Stomach smooth muscle (tissue), 2 donors: ENCODE results near the gene MOK.

Source experiments
- H3K27ac ChIP-seq: one replicate; pipeline ENCODE4 v1.7.0; 2013; ENCODE audit warnings: mild to moderate bottlenecking, low read length, inconsistent platforms
- H3K27me3 ChIP-seq, 2 donors: one replicate each; pipeline ENCODE4 v1.7.0; 2013; ENCODE audit warnings: low read length in 2 of 2; ENCODE audit not compliant: insufficient read depth in 2 of 2, control insufficient read depth in 1 of 2
- H3K36me3 ChIP-seq, 2 donors: one replicate each; pipeline ENCODE4 v1.7.0; 2013; ENCODE audit warnings: low read length in 2 of 2; ENCODE audit not compliant: control insufficient read depth in 2 of 2, insufficient read depth in 2 of 2
- H3K4me1 ChIP-seq: one replicate; pipeline ENCODE4 v1.7.0; 2013; ENCODE audit warnings: low read length; ENCODE audit not compliant: control insufficient read depth, insufficient read depth
- H3K4me3 ChIP-seq, 2 donors: one replicate each; pipeline ENCODE4 v1.7.0; 2013; ENCODE audit warnings: low read length in 2 of 2
- H3K9ac ChIP-seq, 2 donors: one replicate each; pipeline ENCODE4 v1.7.0; 2013; ENCODE audit warnings: low read length in 2 of 2, mild to moderate bottlenecking in 1 of 2
- H3K9me3 ChIP-seq, 2 donors: one replicate each; pipeline ENCODE4 v1.7.0; 2013; ENCODE audit warnings: low read length in 2 of 2; ENCODE audit not compliant: control insufficient read depth in 2 of 2
- donor health status: healthy.
- donor health status: Pancreatic carcinoma.

MOK gene

DNA sequence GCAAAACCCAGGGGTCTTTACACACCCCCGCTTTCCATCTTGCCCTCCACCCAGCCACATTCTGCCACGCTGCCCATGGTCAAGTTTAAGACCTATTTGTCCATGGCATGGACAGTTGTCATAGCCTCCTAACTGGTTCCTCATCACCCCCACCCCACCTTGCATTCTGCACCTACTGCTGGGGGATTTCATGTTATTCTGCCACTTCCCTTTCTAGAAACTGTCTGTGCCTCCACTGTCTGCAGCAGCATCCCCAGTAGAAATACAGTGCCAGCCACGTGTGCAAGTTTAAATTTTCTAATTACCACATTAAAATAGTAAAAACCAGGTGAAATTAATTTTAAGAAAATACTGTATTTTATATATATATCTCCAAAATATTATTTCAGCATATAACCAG, 102.0 kb downstream of the MOK start:
- no peak overlapping the region for H3K27ac ChIP-seq
- no peaks in the 10 kb centered on the region for H3K27me3 ChIP-seq
- H3K9me3 ChIP-seq, result no peaks in the 10 kb centered on the region
- H3K9ac ChIP-seq, result no peak overlapping the region
- H3K4me1 ChIP-seq, result no peaks in the 10 kb centered on the region
- H3K4me3 ChIP-seq, result no peak overlapping the region
- peaks cover 8 to 28% of the 10 kb centered on the region in 2 donors for H3K36me3 ChIP-seq

DNA sequence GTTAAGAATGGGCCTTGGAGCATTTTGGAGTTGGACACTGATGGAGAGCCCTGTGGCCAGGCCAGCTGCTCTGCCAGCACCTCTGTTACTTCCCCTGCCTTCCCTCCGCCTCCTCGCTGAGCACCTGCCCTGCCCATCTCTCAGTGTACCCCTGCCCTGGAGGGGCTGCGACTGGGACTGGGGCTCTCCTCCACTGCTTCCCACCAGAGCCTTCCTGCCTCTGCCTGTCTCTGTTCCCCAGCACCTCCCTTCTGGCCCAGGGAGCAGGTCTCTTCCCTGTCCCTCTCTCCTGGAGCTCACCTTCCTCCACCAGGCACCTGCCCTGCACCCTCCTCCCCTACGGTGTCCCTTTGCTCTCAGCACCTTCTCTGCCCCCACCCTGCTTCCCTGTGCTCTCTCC, 103.2 kb downstream of the MOK start:
- H3K4me3 ChIP-seq, result no peak overlapping the region
- no peak overlapping the region for H3K27ac ChIP-seq
- H3K9ac ChIP-seq, result no peak overlapping the region
- H3K27me3 ChIP-seq, result no peaks in the 10 kb centered on the region
- H3K9me3 ChIP-seq, result no peaks in the 10 kb centered on the region
- peaks cover 11 to 32% of the 10 kb centered on the region in 2 donors for H3K36me3 ChIP-seq
- no peaks in the 10 kb centered on the region for H3K4me1 ChIP-seq

DNA sequence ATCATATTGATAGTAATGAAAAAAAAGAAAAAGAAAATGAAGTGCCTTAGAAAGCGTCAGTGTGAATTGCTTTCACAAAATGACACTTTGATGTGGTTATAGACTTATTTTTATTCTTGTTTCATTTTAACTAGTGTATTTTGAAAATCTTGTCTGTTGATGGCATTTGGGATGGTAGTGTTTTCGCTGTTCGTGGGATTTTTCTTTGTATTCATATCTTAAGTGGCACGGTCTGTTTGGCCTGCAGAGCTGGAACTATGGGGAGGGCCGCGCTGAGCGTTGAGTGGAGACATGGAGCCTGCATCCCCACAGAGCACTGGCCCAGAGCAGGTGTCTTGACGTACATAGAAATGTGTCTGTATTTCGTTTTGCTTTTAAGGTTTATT, 103.6 kb downstream of the MOK start:
- Histone ChIP-seq H3K4me1 (no peaks in the 10 kb centered on the region), H3K27me3 (no peaks in the 10 kb centered on the region), H3K9me3 (no peaks in the 10 kb centered on the region), H3K36me3 (peaks cover 13 to 32% of the 10 kb centered on the region in 2 donors), H3K9ac (no peak overlapping the region), H3K27ac (no peak overlapping the region), H3K4me3 (no peak overlapping the region)

DNA sequence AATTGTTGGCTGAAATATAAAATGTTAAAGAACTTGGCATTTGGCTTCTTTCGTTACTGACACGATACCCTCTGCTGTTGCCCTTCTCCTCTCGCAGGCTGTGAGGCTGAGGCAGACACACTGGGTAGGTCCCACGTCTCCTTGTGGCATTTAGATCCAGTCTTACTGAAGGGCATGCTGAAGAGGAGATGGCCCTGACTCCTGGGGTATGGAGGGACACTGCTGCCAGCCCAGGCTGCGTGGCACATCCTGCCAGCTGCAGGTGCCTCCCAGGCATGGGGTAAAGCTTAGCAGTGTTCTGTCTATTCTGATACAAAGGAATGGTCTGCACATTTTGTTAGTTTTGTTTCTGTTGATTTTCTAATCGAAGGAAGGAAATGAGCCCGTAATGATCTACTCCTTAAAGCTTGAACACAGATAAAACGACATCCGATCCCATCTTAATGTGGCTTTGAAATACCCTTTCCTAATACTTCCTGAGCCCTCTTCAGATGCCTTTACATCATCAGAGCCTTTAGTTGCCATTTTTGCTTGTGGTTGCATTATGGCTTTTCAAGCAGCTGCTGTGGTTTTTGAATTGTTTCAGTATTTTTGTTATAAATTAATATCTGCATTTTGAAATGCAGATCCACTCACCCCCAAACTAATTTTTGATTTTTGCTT, 104.1 kb downstream of the MOK start:
- Histone ChIP-seq H3K9me3 (no peaks in the 10 kb centered on the region), H3K9ac (no peak overlapping the region), H3K36me3 (peaks cover 13 to 32% of the 10 kb centered on the region in 2 donors), H3K4me1 (no peaks in the 10 kb centered on the region), H3K4me3 (no peak overlapping the region), H3K27me3 (no peaks in the 10 kb centered on the region), H3K27ac (no peak overlapping the region)

DNA sequence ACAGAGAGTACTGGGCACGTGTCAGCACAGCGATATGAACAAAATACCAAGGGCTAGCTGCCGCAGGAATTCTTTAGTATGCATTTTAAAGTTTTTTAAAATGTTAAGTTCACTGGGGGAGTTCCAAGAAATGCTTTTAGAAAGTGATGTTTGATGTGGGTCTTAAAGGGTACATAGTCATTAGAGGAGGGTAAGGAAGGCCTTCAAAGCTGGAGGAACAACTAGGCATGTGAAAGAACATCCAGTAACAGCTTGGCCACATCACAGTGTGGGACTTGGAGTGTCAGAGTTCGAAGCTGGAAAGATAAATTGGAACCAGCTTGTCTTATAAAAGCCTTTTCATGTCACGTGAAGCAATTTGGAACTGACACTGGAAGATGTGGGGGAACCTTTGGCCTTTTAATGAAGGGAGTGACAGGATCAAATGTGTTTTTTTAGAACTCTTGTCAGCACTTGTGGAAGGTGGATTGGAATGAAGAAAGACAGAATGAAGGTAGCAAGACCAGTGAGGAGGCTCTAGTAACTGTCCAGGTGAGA, 107.6 kb downstream of the MOK start:
- no peaks in the 10 kb centered on the region for H3K9me3 ChIP-seq
- no peak overlapping the region for H3K27ac ChIP-seq
- H3K27me3 ChIP-seq, result no peaks in the 10 kb centered on the region
- H3K36me3 ChIP-seq, result peaks cover 13 to 29% of the 10 kb centered on the region in 2 donors
- H3K4me1 ChIP-seq, result no peaks in the 10 kb centered on the region
- H3K9ac ChIP-seq, result no peak overlapping the region
- H3K4me3 ChIP-seq, result no peak overlapping the region

DNA sequence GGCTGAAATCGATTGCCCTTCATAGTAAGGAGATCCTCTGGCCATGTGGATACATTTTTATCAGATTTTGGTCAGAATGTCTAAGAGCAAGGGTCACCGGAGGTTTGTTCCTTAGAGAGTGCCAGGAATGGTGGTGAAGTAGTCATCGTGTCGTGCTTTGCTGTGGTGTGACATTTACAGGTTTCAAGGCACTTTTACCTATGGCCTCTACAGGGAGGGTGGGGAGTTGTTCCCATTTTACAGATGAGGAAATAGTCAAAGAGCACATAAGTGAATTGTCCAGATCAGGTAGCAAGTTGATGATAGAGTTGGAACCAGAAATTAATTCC, 108.1 kb downstream of the MOK start:
- H3K9ac ChIP-seq, result no peak overlapping the region
- H3K4me3 ChIP-seq, result no peak overlapping the region
- no peaks in the 10 kb centered on the region for H3K27me3 ChIP-seq
- no peaks in the 10 kb centered on the region for H3K4me1 ChIP-seq
- no peaks in the 10 kb centered on the region for H3K9me3 ChIP-seq
- H3K27ac ChIP-seq, result no peak overlapping the region
- peaks cover 13 to 29% of the 10 kb centered on the region in 2 donors for H3K36me3 ChIP-seq

DNA sequence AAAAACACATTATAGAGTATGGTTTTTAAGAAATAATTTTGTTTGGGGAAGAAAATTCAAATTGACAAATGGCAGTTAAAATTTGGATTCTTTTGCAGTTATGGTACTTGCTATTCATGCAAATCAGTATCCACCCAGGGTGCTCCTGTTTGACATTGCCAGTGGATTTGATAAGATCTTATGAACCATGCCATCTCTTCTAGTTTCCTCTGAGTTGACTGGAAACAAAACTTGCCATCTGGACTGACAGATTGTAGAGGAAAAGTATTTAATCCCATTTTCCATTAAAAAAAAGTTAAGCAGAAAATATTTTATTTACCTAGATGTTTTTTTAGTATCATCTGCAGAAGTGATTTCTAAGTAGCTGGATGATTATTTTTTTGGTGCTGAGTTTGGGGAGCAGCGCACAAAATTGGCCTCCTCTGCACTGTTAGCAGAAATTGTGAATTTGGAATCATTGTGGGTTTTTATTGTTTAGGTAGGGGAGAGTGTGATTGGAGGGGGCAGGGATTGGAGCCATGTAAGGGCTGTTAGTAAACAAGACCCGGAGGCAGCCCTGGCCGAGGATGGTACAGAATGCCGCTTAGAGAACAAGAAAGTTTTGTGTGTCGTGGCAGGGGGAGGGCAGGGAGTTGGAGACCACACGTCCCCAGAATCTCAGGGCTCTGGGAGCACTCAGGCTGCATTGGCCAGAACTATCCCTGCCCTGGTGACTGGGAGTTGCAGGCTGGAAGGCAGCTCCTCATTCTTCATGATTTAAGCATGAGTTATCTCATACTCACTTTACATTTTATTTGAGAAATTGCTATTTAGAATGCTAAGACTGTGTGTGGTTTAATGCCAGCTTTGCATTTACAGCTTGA, 108.7 kb downstream of the MOK start:
- Histone ChIP-seq H3K36me3 (peaks cover 13 to 27% of the 10 kb centered on the region in 2 donors), H3K4me3 (no peak overlapping the region), H3K27me3 (no peaks in the 10 kb centered on the region), H3K9ac (no peak overlapping the region), H3K27ac (no peak overlapping the region), H3K9me3 (no peaks in the 10 kb centered on the region), H3K4me1 (no peaks in the 10 kb centered on the region)

DNA sequence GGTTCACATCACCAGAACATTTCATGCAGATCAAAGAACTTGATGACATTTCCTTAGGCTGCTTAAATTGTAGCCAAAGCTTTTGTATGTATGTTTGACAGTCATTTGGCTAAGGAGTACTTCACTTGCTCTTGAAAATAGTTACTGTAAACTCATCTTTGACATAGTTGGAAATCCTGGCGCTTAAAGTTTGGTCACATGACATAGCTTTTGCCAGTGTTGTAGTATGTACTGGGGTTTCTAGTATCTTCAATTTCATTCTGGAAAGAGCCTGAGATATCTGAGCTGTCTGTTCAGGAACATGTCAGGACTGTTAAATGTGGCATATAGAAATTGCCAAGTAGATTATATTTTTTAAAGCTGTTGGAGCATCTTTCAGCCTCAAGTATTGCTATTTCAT, 109.5 kb downstream of the MOK start:
- H3K4me1 ChIP-seq, result peaks cover 3% of the 10 kb centered on the region
- no peaks in the 10 kb centered on the region for H3K27me3 ChIP-seq
- peaks cover 10 to 21% of the 10 kb centered on the region in 2 donors for H3K36me3 ChIP-seq
- H3K27ac ChIP-seq, result no peak overlapping the region
- H3K9ac ChIP-seq, result no peak overlapping the region
- no peak overlapping the region for H3K4me3 ChIP-seq
- no peaks in the 10 kb centered on the region for H3K9me3 ChIP-seq

DNA sequence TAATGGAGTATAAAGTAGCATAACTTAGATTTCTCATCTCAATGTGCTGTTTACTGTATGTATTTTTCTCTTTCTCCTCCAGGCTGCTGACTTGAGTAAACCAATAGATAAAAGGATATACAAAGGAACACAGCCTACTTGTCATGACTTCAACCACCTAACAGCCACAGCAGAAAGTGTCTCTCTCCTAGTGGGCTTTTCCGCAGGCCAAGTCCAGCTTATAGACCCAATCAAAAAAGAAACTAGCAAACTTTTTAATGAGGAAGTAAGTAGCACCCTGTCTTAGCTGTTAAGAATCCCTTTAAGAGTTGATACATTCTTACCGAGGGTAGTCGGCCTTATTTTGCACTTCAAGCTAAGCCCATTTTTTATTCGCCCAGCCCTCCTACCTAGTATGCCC, 110.1 kb downstream of the MOK start:
- Histone ChIP-seq H3K9ac (no peak overlapping the region), H3K27ac (no peak overlapping the region), H3K27me3 (no peaks in the 10 kb centered on the region), H3K36me3 (peaks cover 9 to 18% of the 10 kb centered on the region in 2 donors), H3K9me3 (no peaks in the 10 kb centered on the region), H3K4me3 (no peak overlapping the region), H3K4me1 (peaks cover 3% of the 10 kb centered on the region)

DNA sequence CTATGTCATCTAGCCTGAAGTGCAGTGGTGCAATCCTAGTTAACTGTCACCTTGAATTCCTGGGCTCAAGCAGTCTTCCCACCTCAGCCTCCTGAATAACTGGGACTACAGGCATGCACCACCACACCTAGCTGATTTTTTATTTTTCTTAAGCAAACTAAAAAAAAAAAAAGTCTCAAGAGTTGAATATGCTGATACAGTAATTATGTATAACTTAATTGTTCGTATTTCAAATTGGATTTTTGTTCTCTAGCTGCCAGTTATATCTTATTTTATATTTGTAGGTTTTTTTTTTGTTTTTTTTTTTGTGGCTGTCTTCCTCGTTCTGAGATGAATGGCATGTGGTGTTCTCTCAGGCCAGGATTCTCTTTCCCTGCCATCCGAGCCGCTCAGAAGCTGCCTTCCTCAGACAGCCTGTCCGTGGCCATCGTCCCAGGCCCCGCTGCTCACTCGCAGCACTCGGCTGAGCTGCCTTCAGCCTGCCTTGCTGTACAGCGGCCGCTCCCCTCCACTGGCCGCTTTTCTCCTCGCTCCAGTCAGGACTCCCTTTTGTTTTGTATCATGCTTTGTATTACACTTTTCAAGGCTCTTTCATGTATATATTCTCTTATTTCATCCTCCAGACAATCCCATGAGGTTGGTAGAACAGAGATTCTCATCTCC, 112.0 kb downstream of the MOK start:
- Histone ChIP-seq H3K9me3 (no peaks in the 10 kb centered on the region), H3K4me3 (no peak overlapping the region), H3K27me3 (no peaks in the 10 kb centered on the region), H3K36me3 (peaks cover 5 to 6% of the 10 kb centered on the region in 2 donors), H3K27ac (no peak overlapping the region), H3K4me1 (peaks cover 6% of the 10 kb centered on the region), H3K9ac (no peak overlapping the region)
